ENCODE results near the gene NFE2L2.

GRCh38 chr2:177262092-177262491, 2.4 kb downstream of the NFE2L2 start:
- TF ChIP-seq POLR2A (IDR thresholded peaks at IDR 0.05; ENCODE audit: low read length) (no peak), GATA1 (IDR thresholded peaks at IDR 0.05; ENCODE audit: low read depth, low read length) (no peak)

Data from erythroblast (primary cell).